GM10248 (cell line): ENCODE data around the gene NFATC2.

Experiments
- CTCF ChIA-PET: fragments of 300-600 bp; sonication (Branson Sonifier 250); formaldehyde crosslinking; extraction: SDS; loops from one replicate; lab custom pipeline; 2021; ENCODE audit warnings: antibody characterized with exemption; lab: Yijun Ruan, JAX
- POLR2A ChIA-PET: fragments of 350-650 bp; sonication (Branson Sonifier 250); formaldehyde crosslinking; extraction: SDS; loops from one replicate; lab custom pipeline; 2020; ENCODE audit warnings: antibody characterized with exemption; lab: Yijun Ruan, JAX
- DNase-seq: peaks from one replicate; pipeline ENCODE4 v3.0.0; 2012; ENCODE audit errors: extremely low spot score
- TF ChIP-seq, protein P1 (sequence below): IDR thresholded peaks from 2 replicates; pipeline ENCODE4 v1.5.1; 2012; ENCODE audit warnings: mild to moderate bottlenecking, low read depth; ENCODE audit errors: extremely low read depth, missing control alignments, control extremely low read depth

NFATC2 gene

DNA sequence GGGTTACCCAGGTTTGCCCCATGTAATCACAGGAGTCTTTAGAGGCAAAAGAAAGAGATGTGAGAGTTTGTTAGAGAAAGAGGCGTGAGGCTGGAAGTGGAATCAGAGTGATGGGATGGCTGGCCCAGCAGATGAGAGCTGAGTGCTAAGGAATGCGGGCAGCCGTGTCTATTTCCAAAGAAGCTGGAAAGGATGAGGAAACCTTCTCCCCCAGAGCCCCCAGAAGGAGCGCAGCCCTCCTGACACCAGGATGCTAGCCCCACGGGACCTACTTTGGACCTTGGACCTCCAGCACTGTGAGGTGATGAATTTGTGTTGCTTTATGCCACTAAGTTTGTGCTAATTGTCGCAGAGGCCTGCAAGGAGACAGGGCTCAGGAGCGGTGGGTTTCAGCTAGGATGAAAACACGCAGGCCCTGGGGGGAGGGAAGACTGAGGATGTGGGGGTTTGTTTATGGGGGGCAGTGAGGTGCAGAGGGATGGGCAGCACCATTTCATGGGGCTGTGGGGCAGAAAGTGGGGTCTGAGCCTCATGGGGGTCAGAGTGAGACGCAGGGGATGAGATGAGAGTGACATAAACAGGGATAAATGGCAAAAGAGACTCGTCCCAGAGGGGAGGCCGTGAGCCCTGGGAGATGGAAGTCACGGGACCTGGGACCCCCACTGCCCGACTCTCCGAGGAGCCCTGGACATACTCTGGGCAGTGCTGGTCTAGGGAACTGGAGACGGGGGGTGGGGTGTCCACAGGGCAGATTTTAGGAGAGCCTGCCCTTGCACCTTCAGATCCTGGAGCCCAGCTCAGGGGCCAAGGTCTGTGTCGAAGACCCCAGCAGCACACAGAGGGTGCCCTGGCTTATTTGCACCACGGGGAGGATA, 160.2 kb downstream of the NFATC2 start:
- POLR2A ChIA-PET, result interaction anchor here (0.7 kb wide), 1 partner anchor 113 kb away, joined by 7 read pairs; no protein-coding TSS in a partner anchor
- TF ChIP-seq, protein P1, sequence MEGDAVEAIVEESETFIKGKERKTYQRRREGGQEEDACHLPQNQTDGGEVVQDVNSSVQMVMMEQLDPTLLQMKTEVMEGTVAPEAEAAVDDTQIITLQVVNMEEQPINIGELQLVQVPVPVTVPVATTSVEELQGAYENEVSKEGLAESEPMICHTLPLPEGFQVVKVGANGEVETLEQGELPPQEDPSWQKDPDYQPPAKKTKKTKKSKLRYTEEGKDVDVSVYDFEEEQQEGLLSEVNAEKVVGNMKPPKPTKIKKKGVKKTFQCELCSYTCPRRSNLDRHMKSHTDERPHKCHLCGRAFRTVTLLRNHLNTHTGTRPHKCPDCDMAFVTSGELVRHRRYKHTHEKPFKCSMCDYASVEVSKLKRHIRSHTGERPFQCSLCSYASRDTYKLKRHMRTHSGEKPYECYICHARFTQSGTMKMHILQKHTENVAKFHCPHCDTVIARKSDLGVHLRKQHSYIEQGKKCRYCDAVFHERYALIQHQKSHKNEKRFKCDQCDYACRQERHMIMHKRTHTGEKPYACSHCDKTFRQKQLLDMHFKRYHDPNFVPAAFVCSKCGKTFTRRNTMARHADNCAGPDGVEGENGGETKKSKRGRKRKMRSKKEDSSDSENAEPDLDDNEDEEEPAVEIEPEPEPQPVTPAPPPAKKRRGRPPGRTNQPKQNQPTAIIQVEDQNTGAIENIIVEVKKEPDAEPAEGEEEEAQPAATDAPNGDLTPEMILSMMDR, result no peak
- CTCF ChIA-PET, result no interaction called here
- no peak for DNase-seq

- DNase-seq, result no peak
- TF ChIP-seq, protein P1, result no peak
- CTCF ChIA-PET, result interaction anchor here (1.1 to 4.3 kb wide), 2 partner anchors 219 to 242 kb away, joined by 3 to 16 read pairs; no protein-coding TSS in a partner anchor
- POLR2A ChIA-PET, result no interaction called here
Observed at GRCh38 chr20:51381557-51381956, 161.0 kb downstream of the NFATC2 start.

DNA sequence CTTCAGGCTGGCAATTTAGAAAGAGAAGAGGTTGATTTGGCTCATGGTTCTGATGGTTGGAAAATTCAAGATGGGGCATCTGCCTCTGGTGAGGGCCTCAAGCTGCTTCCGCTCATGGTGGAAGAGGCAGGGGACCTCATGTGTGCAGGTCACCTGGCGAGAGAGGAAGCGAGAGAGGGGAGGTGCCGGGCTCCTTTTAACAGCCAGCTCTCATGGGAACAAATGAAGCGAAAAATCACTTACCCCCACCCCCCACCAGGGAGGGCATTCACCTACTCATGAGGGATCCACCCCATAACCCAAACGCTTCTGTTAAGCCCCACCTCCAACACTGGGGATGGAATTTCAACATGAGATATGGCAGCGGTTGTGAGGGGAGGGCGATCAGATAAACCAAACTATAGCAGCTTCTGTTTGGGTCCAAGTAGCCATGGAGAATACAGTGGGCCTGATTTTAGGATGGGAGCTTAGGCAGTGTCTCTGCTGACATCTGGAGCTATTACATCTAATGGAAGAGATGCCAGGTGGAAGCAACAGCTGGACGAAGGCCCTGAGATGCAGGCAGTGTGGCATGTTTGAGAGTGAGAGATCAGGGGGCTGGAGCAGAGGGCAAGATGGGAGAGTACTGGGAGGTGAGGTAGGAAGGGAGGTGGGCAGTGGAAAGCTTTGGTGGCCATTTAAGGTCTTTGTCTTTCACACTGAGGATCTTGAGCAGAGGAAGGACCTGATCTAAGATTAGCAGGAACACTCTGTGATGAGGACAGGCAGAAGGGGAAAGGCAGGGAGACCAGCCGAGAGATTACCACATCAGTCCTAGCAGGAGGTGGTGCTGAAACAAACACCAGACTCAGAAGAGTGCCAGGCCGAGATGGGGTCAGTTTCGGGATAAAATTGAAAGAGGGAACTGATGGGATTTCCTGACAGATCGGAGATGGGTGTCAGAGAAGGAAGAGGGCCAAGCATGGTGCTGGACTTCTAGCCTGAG, 161.8 kb downstream of the NFATC2 start:
- no peak for DNase-seq
- TF ChIP-seq, protein P1, result no peak
- CTCF ChIA-PET, result interaction anchor here (1.0 to 4.3 kb wide), 8 partner anchors 10 to 245 kb away, joined by 3 to 16 read pairs (median 3); no protein-coding TSS in a partner anchor

GRCh38 chr20:51379601-51380341, 162.7 kb downstream of the NFATC2 start:
- DNase-seq, result no peak
- POLR2A ChIA-PET, result interaction anchor here (0.6 kb wide), 1 partner anchor 20 kb away, joined by 3 read pairs; no protein-coding TSS in a partner anchor
- TF ChIP-seq, protein P1, result no peak
- CTCF ChIA-PET, result interaction anchor here (1.0 to 4.3 kb wide), 9 partner anchors 10 to 246 kb away, joined by 3 to 16 read pairs (median 3); no protein-coding TSS in a partner anchor

More for the DNA sequence above, 161.8 kb downstream of the NFATC2 start:
- POLR2A ChIA-PET, result interaction anchor here (0.6 kb wide), 1 partner anchor 19 kb away, joined by 3 read pairs; no protein-coding TSS in a partner anchor

DNA sequence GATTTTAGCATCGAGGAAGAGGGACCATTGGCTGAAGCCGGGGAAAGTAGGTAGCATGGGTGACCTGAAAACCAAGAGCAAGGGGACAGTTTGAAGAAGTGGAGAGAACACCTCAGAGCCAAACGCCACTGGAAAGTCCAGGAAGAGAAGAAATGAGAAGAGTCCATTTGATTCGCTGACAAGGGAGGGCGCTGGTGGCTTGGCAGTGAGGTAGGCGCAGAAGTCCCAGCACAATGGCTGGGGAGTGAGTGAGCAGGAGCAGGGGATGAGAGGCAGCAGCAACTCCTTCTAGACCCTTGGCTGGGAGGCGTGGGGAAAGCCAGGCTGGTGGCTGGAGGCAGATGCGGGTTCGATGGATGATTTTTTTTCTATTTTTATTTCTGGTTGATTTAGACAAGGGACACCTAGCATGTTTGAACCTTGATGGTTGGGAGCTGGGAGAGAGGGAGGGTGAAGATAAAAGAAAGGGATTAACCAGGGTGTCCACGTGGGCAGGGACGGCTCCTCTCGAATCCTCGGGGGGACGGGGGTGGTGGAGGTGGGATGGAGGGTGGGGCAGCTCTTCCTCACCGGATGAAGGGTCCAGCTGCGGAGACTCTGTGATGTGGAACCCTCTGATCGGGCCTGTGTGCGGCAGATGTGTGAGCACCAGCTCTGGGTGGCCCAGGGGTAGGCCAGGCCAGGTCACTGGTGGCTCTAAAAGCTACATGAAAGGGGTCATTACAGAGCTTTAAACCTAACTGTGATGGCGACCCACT, 164.2 kb downstream of the NFATC2 start:
- ChIA-PET POLR2A (no interaction called here), CTCF (interaction anchor here (1.8 to 4.3 kb wide), 4 partner anchors 11 to 245 kb away, joined by 5 to 16 read pairs (median 8); no protein-coding TSS in a partner anchor)
- TF ChIP-seq, protein P1, result peak; percentile 5
- DNase-seq, result no peak
